ENCODE results near the gene PANX1.

GRCh38 chr11:94203070-94203469 is 74.4 kb downstream of the PANX1 start:
- TF ChIP-seq CTCF (IDR thresholded peaks at IDR 0.05; ENCODE audit: low read depth, low read length) (no peak), EZH2phosphoT487 (IDR thresholded peaks at IDR 0.05; ENCODE audit: low read depth) (no peak)
